ENCODE data around the gene LAT. TPM values are rescaled to one million over a fixed set of nuclear protein-coding genes. Genes with fewer than 3 reads are reported as not detected.
"Not testable (repeated sequence)": the region's sequence is repeated elsewhere in the genome, so short reads cannot be mapped to it uniquely, and the experiment has no call there.

LAT gene
- total RNA-seq, 2 experiments from 2014 or later = 250 to 276 TPM

DNA sequence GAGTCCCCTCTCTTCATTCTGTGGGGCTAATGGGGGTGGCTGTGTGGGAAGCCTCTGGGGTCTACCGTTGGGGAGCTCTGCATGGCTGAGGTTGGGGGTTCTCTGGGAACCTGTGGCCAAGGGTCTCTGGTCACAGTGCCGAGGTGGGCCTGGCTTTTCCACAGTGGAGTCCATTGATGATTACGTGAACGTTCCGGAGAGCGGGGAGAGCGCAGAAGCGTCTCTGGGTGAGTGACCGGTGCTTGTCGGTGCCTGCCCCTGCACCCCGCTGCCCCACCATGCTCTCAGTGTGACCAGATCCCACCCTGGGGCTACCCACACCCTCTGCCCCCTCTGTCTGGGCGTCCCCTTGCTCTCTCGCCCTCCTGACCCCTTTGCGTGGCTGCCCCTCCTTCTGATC lies 4.5 kb downstream of the LAT start:
- intact Hi-C loops (cut with micrococcal nuclease) = no loop called here
- Mint-ChIP-seq H3K9me3 (peaks cover 7% of the 10 kb centered on the region), H3K4me3 (peak overlapping the region; percentile 69), H3K36me3 (peaks cover 66% of the 10 kb centered on the region), H3K27ac (peak overlapping the region; percentile 98), H3K27me3 (no peaks in the 10 kb centered on the region), H3K4me1 (ENCODE audit: low read depth) (peaks cover 52% of the 10 kb centered on the region)
- no peak for DNase-seq
- ChIA-PET CTCF (interaction anchor here (1.4 to 4.9 kb wide), 2 partner anchors 12 to 31 kb away, joined by 4 to 31 read pairs; no protein-coding TSS in a partner anchor), POLR2A (interaction anchor here (0.5 to 1.4 kb wide), 5 partner anchors 19 to 84 kb away, joined by 3 to 9 read pairs (median 4); no protein-coding TSS in a partner anchor)

- intact Hi-C loops (cut with micrococcal nuclease) = loop anchor here (1.0 to 2.0 kb wide), 3 partner anchors 16 to 31 kb away; partner anchors contain the start of gene SPNS1
- POLR2A ChIA-PET = interaction anchor here (0.9 to 1.4 kb wide), 2 partner anchors 22 to 31 kb away, joined by 3 to 9 read pairs; no protein-coding TSS in a partner anchor
- Mint-ChIP-seq H3K27me3 (no peaks in the 10 kb centered on the region), H3K4me1 (ENCODE audit: low read depth) (peaks cover 50% of the 10 kb centered on the region), H3K9me3 (peaks cover 7% of the 10 kb centered on the region), H3K36me3 (peaks cover 61% of the 10 kb centered on the region), H3K27ac (peak overlapping the region; percentile 98), H3K4me3 (peak overlapping the region; percentile 69)
- CTCF ChIA-PET = interaction anchor here (1.7 kb wide), 1 partner anchor 17 kb away, joined by 4 read pairs; no protein-coding TSS in a partner anchor
- DNase-seq = peak; percentile 89
Measured at GRCh38 chr16:28990375-28991040, 5.7 kb downstream of the LAT start.

DNA sequence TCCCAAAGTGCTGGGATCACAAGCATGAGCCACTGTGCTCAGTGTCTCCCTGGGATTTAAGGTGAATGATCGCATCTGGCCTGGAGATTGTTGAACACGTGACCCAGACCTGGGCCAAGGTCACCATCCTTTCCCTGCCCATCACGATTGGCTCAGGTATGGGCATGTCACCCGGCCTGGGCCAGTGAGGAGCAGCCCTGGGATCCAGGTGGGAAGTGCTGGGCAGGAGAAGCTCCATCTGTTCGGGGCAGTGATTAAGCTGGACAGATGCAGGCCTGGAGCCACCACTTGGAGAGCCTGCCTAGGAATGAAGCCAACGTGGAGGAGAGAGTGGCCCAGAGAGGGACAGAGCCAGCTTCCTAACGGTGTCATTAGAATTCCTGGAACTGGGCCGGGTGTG lies 6.8 kb downstream of the LAT start:
- H3K27ac Mint-ChIP-seq = peak overlapping the region; percentile 98
- ChIA-PET POLR2A (interaction anchor here (1.1 kb wide), 1 partner anchor 9 kb away, joined by 3 read pairs; no protein-coding TSS in a partner anchor), CTCF (interaction anchor here (0.6 to 1.7 kb wide), 3 partner anchors 14 to 81 kb away, joined by 3 to 4 read pairs (median 4); no protein-coding TSS in a partner anchor)
- peaks cover 50% of the 10 kb centered on the region for H3K4me1 Mint-ChIP-seq (ENCODE audit: low read depth)
- no peak overlapping the region for H3K4me3 Mint-ChIP-seq
- intact Hi-C loops (cut with micrococcal nuclease) = loop anchor here (2.0 kb wide), 1 partner anchor 17 kb away; the partner anchor contains the start of gene SPNS1
- peaks cover 7% of the 10 kb centered on the region for H3K9me3 Mint-ChIP-seq
- H3K27me3 Mint-ChIP-seq = no peaks in the 10 kb centered on the region
- H3K36me3 Mint-ChIP-seq = peaks cover 49% of the 10 kb centered on the region
- no peak for DNase-seq

DNA sequence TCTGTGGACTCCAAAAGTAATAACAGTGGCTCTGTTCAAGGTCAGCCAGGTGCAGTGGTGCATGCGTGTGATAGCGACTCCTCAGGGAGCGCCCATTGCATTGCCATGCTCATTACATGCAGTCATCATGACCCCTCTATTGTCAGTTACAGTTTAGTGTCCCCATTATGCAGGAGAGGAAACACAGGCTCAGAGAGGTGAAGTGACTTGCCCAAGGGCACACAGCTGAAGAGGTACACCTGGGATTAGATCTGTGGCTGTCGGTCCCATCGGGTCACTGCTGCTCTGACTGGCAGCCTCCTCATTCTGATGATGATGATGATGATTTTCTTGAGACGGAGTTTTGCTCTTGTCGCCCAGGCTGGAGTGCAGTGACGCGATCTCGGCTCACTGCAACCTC lies 7.6 kb downstream of the LAT start:
- ChIA-PET POLR2A (interaction anchor here (1.1 kb wide), 1 partner anchor 10 kb away, joined by 3 read pairs; no protein-coding TSS in a partner anchor), CTCF (interaction anchor here (1.7 kb wide), 1 partner anchor 15 kb away, joined by 4 read pairs; no protein-coding TSS in a partner anchor)
- Mint-ChIP-seq H3K4me1 (ENCODE audit: low read depth) (peaks cover 45% of the 10 kb centered on the region), H3K9me3 (peaks cover 2% of the 10 kb centered on the region), H3K27ac (peak overlapping the region; percentile 69), H3K27me3 (no peaks in the 10 kb centered on the region), H3K36me3 (peaks cover 42% of the 10 kb centered on the region), H3K4me3 (no peak overlapping the region)
- intact Hi-C loops (cut with micrococcal nuclease) = no loop called here
- DNase-seq = no peak

- intact Hi-C loops (cut with micrococcal nuclease) = no loop called here
- no peaks in the 10 kb centered on the region for H3K27me3 Mint-ChIP-seq
- H3K4me1 Mint-ChIP-seq (ENCODE audit: low read depth) = peaks cover 4% of the 10 kb centered on the region
- H3K36me3 Mint-ChIP-seq = no peaks in the 10 kb centered on the region
- no peak overlapping the region for H3K4me3 Mint-ChIP-seq
- no peak for DNase-seq
- H3K9me3 Mint-ChIP-seq = no peaks in the 10 kb centered on the region
- ChIA-PET POLR2A (no interaction called here), CTCF (no interaction called here)
- no peak overlapping the region for H3K27ac Mint-ChIP-seq
Measured at GRCh38 chr16:28998837-28999236, 14.0 kb downstream of the LAT start.

- peaks cover 8% of the 10 kb centered on the region for H3K4me1 Mint-ChIP-seq (ENCODE audit: low read depth)
- CTCF ChIA-PET = no interaction called here
- POLR2A ChIA-PET = no interaction called here
- H3K9me3 Mint-ChIP-seq = no peaks in the 10 kb centered on the region
- intact Hi-C loops (cut with micrococcal nuclease) = no loop called here
- H3K27ac Mint-ChIP-seq = peak overlapping the region; percentile 23
- no peaks in the 10 kb centered on the region for H3K36me3 Mint-ChIP-seq
- no peaks in the 10 kb centered on the region for H3K27me3 Mint-ChIP-seq
- no peak overlapping the region for H3K4me3 Mint-ChIP-seq
- DNase-seq = no peak
Measured at GRCh38 chr16:28999577-28999976, 14.7 kb downstream of the LAT start.

DNA sequence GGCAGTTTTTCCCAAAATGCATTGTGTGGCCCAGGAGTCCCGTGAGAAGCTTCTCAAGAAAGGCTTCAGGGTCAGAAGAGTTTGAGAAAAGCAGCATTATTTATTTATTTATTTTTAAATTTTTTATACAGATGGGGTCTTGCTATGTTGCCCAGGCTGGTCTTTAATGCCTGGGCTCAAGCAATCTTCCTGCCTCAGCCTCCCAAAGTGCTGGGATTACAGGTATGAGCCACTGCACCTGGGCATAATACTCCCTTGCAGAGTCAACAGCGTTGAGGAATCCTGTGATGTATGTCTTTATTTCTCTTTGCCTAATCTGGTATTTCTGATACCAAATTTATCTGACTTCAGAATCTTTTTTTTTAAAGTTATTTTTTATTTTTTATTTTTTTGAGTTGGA lies 15.2 kb downstream of the LAT start:
- Mint-ChIP-seq H3K9me3 (no peaks in the 10 kb centered on the region), H3K27me3 (no peaks in the 10 kb centered on the region), H3K4me3 (no peak overlapping the region), H3K36me3 (no peaks in the 10 kb centered on the region), H3K4me1 (ENCODE audit: low read depth) (peaks cover 12% of the 10 kb centered on the region), H3K27ac (no peak overlapping the region)
- intact Hi-C loops (cut with micrococcal nuclease) = no loop called here
- CTCF ChIA-PET = no interaction called here
- no peak for DNase-seq
- POLR2A ChIA-PET = no interaction called here

GRCh38 chr16:29004496-29005139 lies 19.8 kb downstream of the LAT start:
- not testable (repeated sequence) for H3K4me3 Mint-ChIP-seq

GRCh38 chr16:29007730-29008593 lies 23.1 kb downstream of the LAT start:
- peak; percentile 89 for DNase-seq
- Mint-ChIP-seq H3K4me1 (ENCODE audit: low read depth) (peaks cover 54% of the 10 kb centered on the region), H3K27ac (peak overlapping the region; percentile 88), H3K36me3 (no peaks in the 10 kb centered on the region), H3K9me3 (no peaks in the 10 kb centered on the region), H3K27me3 (no peaks in the 10 kb centered on the region), H3K4me3 (peak overlapping the region; percentile 34)
- ChIA-PET CTCF (interaction anchor here (1.2 to 1.9 kb wide), 3 partner anchors 12 to 30 kb away, joined by 3 to 9 read pairs (median 3); no protein-coding TSS in a partner anchor), POLR2A (interaction anchor here (0.6 to 1.9 kb wide), 8 partner anchors 9 to 67 kb away, joined by 3 to 18 read pairs (median 4); no protein-coding TSS in a partner anchor)
- intact Hi-C loops (cut with micrococcal nuclease) = loop anchor here (1.0 kb wide), 3 partner anchors 13 to 34 kb away; partner anchors contain the start of gene SPNS1

More at GRCh38 chr16:29004496-29005139, 19.8 kb downstream of the LAT start:
- DNase-seq; intact Hi-C loops (cut with micrococcal nuclease); CTCF ChIA-PET; H3K27me3 Mint-ChIP-seq; POLR2A ChIA-PET; H3K9me3 Mint-ChIP-seq; H3K36me3 Mint-ChIP-seq; H3K27ac Mint-ChIP-seq: not testable (repeated sequence)
- H3K4me1 Mint-ChIP-seq (ENCODE audit: low read depth) = peaks cover 32% of the 10 kb centered on the region

DNA sequence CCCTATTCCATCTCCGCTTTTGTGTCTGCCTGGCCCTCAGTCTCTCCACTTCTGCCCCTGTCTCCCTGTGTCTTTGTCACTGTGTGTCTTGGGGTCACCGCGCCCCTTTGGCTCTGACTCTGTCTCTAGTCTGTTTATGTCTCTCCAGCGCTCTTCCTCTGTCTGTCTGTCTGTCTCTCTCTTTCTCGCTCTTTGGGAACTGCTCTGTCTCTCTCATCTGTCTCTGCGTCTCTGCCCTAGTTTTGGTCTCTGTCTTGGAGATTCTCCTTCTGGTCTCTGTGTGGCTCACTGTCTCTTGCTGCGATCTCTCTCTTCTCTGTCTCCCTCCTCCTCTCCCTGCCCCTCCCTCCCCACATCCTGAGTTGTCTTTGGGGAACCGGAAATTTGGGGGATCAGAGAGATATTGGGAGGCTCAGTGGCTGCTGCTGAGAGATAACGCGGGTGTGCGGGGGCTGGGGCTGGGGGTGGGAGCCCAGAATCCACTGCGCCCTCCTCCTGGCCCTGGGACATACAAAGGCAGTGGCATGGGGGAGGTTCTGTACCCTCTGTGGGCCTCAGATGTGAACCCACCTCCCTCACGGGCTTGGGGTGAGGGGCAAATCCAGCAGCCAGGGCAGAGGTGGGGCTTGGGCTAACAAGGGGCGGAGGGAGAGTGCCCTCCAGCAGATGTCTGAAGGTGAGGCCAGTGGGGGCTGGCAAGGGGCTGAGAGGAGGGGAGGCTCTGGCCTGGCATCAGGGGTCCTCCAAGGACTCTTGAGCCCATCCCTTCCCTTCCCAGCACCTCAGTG lies 24.4 kb downstream of the LAT start:
- Mint-ChIP-seq H3K4me1 (ENCODE audit: low read depth) (peaks cover 62% of the 10 kb centered on the region), H3K27me3 (no peaks in the 10 kb centered on the region), H3K27ac (peak overlapping the region; percentile 88), H3K36me3 (no peaks in the 10 kb centered on the region), H3K4me3 (peak overlapping the region; percentile 31), H3K9me3 (no peaks in the 10 kb centered on the region)
- peak; percentile 76 for DNase-seq
- POLR2A ChIA-PET = interaction anchor here (1.5 to 1.9 kb wide), 3 partner anchors 12 to 20 kb away, joined by 4 to 18 read pairs (median 7); no protein-coding TSS in a partner anchor
- intact Hi-C loops (cut with micrococcal nuclease) = no loop called here
- CTCF ChIA-PET = interaction anchor here (1.4 to 1.9 kb wide), 2 partner anchors 11 to 31 kb away, joined by 3 to 9 read pairs; no protein-coding TSS in a partner anchor

DNA sequence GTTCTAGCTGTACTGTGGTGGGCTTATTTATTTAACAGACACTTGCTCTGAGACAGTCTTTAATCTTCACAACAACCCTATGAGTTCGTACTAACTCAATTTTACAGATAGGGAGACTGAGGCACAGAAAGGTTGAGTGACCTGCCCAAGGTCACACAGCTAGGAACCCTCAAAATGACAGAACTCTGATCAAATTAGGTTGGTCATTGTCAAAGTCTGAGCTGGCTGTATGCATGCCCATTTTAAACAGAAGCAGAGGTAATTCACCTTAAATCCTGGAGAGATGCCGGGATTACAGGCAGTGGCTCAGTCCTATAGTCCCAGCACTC lies 24.9 kb downstream of the LAT start:
- Mint-ChIP-seq H3K4me3 (no peak overlapping the region), H3K27ac (peak overlapping the region; percentile 88), H3K4me1 (ENCODE audit: low read depth) (peaks cover 63% of the 10 kb centered on the region), H3K36me3 (no peaks in the 10 kb centered on the region), H3K9me3 (no peaks in the 10 kb centered on the region), H3K27me3 (no peaks in the 10 kb centered on the region)
- CTCF ChIA-PET = interaction anchor here (1.3 kb wide), 1 partner anchor 36 kb away, joined by 3 read pairs; no protein-coding TSS in a partner anchor
- intact Hi-C loops (cut with micrococcal nuclease) = no loop called here
- POLR2A ChIA-PET = no interaction called here
- DNase-seq = no peak

Measured in activated CD4-positive, alpha-beta memory T cell treated with anti-CD3 and anti-CD28 coated beads for 36 hours (primary cell).